HEK293T (cell line): Measurements from ENCODE around the gene KANK2.

Experiments
- CTCF ChIA-PET: fragments of 350-600 bp; formaldehyde crosslinking; extraction: SDS; loops from one replicate; lab custom pipeline; 2021; ENCODE audit warnings: antibody characterized with exemption, inconsistent platforms; lab: Yijun Ruan, JAX
- POLR2A ChIA-PET: fragments of 350-600 bp; formaldehyde crosslinking; extraction: SDS; loops from one replicate; lab custom pipeline; 2020; ENCODE audit warnings: antibody characterized with exemption, inconsistent platforms; lab: Yijun Ruan, JAX
- DNase-seq: peaks from one replicate; pipeline ENCODE4 v3.0.0; 2012; ENCODE audit warnings: mixed read lengths; ENCODE audit errors: extremely low spot score
- ARNT ChIP-seq: fragments of 450-650 bp; IDR thresholded peaks from 2 replicates; pipeline ENCODE4 v1.6.1; 2017; ENCODE audit warnings: mild to moderate bottlenecking
- BHLHE40 ChIP-seq: fragments of 450-650 bp; IDR thresholded peaks from 2 replicates; pipeline ENCODE4 v1.6.1; 2016; ENCODE audit warnings: mild to moderate bottlenecking, moderate library complexity, borderline replicate concordance
- CTBP1 ChIP-seq: fragments of 450-650 bp; IDR thresholded peaks from 2 replicates; pipeline ENCODE4 v1.6.1; 2016; ENCODE audit warnings: borderline replicate concordance
- ELF4 ChIP-seq: fragments of 450-650 bp; IDR thresholded peaks from 2 replicates; pipeline ENCODE4 v1.6.1; 2017; ENCODE audit warnings: antibody characterized with exemption
- FOXA1 ChIP-seq: fragments of 450-650 bp; IDR thresholded peaks from 2 replicates; pipeline ENCODE4 v1.6.1; 2016; ENCODE audit warnings: mild to moderate bottlenecking
- FOXK2 ChIP-seq: fragments of 450-650 bp; IDR thresholded peaks from 2 replicates; pipeline ENCODE4 v1.6.1; 2016; ENCODE audit warnings: mild to moderate bottlenecking
- FOXM1 ChIP-seq: fragments of 450-650 bp; IDR thresholded peaks from 2 replicates; pipeline ENCODE4 v1.6.1; 2017; ENCODE audit warnings: mild to moderate bottlenecking, borderline replicate concordance
- HDGF ChIP-seq: fragments of 450-650 bp; IDR thresholded peaks from 2 replicates; pipeline ENCODE4 v1.6.1; 2017; ENCODE audit warnings: antibody characterized with exemption, borderline replicate concordance
- L3MBTL2 ChIP-seq: fragments of 450-650 bp; conservative IDR thresholded peaks from 2 replicates; pipeline ENCODE4 v1.6.1; 2016; ENCODE audit warnings: mild to moderate bottlenecking
- LEF1 ChIP-seq: fragments of 450-650 bp; IDR thresholded peaks from 2 replicates; pipeline ENCODE4 v1.6.1; 2017; ENCODE audit warnings: mild to moderate bottlenecking, borderline replicate concordance
- NFRKB ChIP-seq: fragments of 450-650 bp; IDR thresholded peaks from 2 replicates; pipeline ENCODE4 v1.6.1; 2016; ENCODE audit warnings: mild to moderate bottlenecking, moderate library complexity
- PKNOX1 ChIP-seq: fragments of 450-650 bp; IDR thresholded peaks from 2 replicates; pipeline ENCODE4 v1.6.1; 2016
- SP1 ChIP-seq: fragments of 450-650 bp; IDR thresholded peaks from 2 replicates; pipeline ENCODE4 v1.6.1; 2017
- SUZ12 ChIP-seq: fragments of 450-650 bp; IDR thresholded peaks from 2 replicates; pipeline ENCODE4 v1.6.1; 2016; ENCODE audit warnings: mild to moderate bottlenecking
- TARDBP ChIP-seq: fragments of 450-650 bp; IDR thresholded peaks from 2 replicates; pipeline ENCODE4 v1.6.1; 2016
- ZNF384 ChIP-seq: fragments of 450-650 bp; IDR thresholded peaks from 2 replicates; pipeline ENCODE4 v1.6.1; 2016

Gene KANK2

DNA sequence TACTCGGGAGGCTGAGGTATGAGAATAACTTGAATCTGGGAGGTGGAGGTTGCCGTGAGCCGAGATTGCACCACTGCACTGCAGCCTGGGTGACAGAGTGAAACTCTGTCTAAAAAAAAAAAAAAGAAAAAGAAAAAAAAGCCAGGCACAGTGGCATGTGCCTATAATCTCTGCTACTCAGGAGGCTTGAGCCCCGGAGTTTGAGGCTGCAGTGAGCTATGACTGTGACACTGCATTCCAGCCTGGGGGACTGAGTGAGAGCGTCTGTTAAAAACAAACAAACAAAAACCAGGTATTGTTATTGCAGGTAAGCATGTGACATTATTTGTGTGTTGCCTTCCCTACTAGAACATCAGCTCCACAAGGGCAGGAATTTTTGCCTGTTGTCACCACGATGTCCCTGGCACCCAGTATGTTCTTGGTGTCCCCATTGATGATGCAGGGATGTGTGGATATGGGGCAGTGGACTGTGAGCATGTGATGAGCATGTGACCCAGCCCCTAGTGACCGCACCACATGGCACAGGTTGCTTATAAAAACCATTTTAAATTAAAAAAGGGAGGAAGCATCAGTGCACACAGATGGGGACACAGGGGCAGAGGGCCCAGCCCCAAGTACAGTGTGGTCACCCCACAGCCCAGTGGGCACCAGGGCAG, 1.6 kb upstream of the KANK2 start:
- no peak for DNase-seq
- POLR2A ChIA-PET, result interaction anchor here (1.2 kb wide), 1 partner anchor 60 kb away, joined by 3 read pairs; no protein-coding TSS in a partner anchor
- CTCF ChIA-PET, result no interaction called here
- TF ChIP-seq L3MBTL2 (no peak), HDGF (no peak), ARNT (no peak), BHLHE40 (no peak), SUZ12 (no peak), FOXA1 (no peak), SP1 (no peak), FOXM1 (no peak), NFRKB (no peak), TARDBP (no peak), ZNF384 (no peak), CTBP1 (no peak), LEF1 (no peak), PKNOX1 (no peak), FOXK2 (no peak), ELF4 (no peak)

GRCh38 chr19:11198175-11198534, 810 bp upstream of the KANK2 start:
- no peak for TF ChIP-seq NFRKB
- TF ChIP-seq ELF4, result no peak
- no peak for TF ChIP-seq TARDBP
- TF ChIP-seq ZNF384, result no peak
- TF ChIP-seq BHLHE40, result no peak
- TF ChIP-seq L3MBTL2, result no peak
- TF ChIP-seq FOXM1, result no peak
- no peak for TF ChIP-seq FOXA1
- no peak for TF ChIP-seq PKNOX1
- no peak for TF ChIP-seq SP1
- no peak for TF ChIP-seq HDGF
- ChIA-PET POLR2A (interaction anchor here (0.6 to 1.2 kb wide), 3 partner anchors 10 to 59 kb away, joined by 3 to 4 read pairs (median 3); no protein-coding TSS in a partner anchor), CTCF (interaction anchor here (0.9 kb wide), 1 partner anchor 16 kb away, joined by 3 read pairs; no protein-coding TSS in a partner anchor)
- no peak for DNase-seq

DNA sequence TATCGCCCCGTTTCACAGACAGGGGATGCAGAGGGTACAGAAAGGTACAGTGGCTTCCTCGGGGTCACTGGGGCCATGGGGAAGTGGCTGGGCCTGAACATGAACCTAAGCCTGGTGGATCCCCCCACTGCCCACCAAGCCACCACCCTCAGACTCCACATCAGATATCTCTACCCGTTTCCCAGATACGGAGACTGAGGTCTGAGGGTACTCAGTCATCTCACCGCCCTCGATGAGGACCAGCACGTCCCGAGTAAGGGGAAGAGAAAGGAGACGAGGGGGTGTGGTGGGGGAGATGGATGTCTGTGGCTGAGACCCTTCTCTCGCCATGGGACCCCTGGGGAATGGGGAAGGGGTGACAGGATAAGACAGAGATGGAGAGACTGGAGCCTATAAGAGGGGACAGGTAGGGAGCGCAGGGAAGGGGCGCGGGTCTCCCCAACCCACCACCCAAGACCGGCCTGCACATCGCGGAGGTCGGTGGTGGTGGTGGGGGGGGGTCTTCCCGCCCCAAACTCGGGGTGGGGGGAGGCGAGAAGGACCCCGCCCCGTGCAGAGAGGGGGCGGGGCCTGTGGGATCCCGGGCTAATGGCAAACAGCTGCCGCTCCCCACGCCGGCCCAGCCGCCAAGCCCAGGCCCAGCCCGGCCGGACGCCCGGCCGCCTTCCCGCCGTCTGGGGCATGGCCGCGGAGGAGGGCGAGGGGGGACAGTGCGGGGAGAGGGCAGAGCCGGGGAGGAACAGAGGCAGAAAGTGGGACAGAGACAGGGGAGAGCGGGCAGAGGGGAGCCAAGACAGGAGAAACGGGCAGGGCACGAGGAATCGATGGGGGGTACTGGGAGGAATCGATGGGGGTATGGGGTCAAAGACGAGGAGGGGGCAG, 698 bp downstream of the KANK2 start:
- TF ChIP-seq NFRKB, result no peak
- TF ChIP-seq ZNF384, result no peak
- TF ChIP-seq LEF1, result no peak
- DNase-seq, result peak; percentile 44
- CTCF ChIA-PET, result interaction anchor here (0.7 kb wide), 1 partner anchor 12 kb away, joined by 4 read pairs; no protein-coding TSS in a partner anchor
- POLR2A ChIA-PET, result no interaction called here

DNA sequence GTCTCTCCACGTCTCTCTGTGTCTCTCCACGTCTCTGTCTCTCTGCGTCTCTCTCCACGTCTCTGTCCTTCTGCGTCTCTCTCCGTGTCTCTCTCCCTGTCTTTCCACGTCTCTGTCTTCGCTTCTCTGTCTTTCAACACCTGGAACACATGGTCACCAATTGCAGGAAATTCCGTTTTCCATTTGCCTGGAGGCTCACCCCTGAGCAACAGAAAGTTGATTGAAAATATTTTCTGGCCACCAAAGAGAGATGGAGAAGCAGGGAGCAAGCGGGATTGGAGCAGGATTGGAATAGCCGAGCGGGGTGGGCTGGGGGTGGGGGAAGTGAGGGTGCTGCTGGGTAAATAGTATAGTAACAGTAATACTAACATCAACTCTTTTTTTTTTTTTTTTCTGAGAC, 1.7 kb downstream of the KANK2 start:
- ChIA-PET CTCF (interaction anchor here (0.7 kb wide), 1 partner anchor 11 kb away, joined by 4 read pairs; no protein-coding TSS in a partner anchor), POLR2A (no interaction called here)
- no peak for DNase-seq
- TF ChIP-seq FOXK2 (no peak), PKNOX1 (no peak), FOXA1 (no peak), FOXM1 (no peak), BHLHE40 (no peak), CTBP1 (no peak), NFRKB (no peak)

GRCh38 chr19:11194656-11195558, 2.4 kb downstream of the KANK2 start:
- no peak for TF ChIP-seq BHLHE40
- no peak for TF ChIP-seq FOXA1
- no peak for TF ChIP-seq NFRKB
- no peak for TF ChIP-seq SP1
- no peak for TF ChIP-seq LEF1
- TF ChIP-seq CTBP1, result no peak
- TF ChIP-seq FOXM1, result no peak
- no peak for TF ChIP-seq PKNOX1
- TF ChIP-seq ELF4, result no peak
- TF ChIP-seq HDGF, result no peak
- TF ChIP-seq SUZ12, result no peak
- no peak for TF ChIP-seq TARDBP
- TF ChIP-seq FOXK2, result no peak
- ChIA-PET POLR2A (no interaction called here), CTCF (no interaction called here)
- no peak for DNase-seq
